Vagina (tissue), 2 donors: ENCODE data around the gene YARS1. TPM values are rescaled to one million over a fixed set of nuclear protein-coding genes. Genes with fewer than 3 reads are reported as not detected.

Experiments used
- DNase-seq, 2 donors: peaks; one replicate each; pipeline ENCODE4 v3.0.0-alpha.2; 2017; ENCODE audit errors: extremely low spot score in 2 of 2
- H3K27ac ChIP-seq: fragments of 200-600 bp; sonication (generic); one replicate; pipeline ENCODE4 v1.5.1; 2019
- H3K27me3 ChIP-seq: fragments of 200-600 bp; sonication (generic); one replicate; pipeline ENCODE4 v1.5.1; 2019
- H3K36me3 ChIP-seq, 2 donors: fragments of 200-600 bp; sonication (generic); one replicate each; pipeline ENCODE4 v1.5.1; 2017 to 2019
- H3K4me1 ChIP-seq: fragments of 200-600 bp; sonication (generic); one replicate; pipeline ENCODE4 v1.5.1; 2019
- H3K4me3 ChIP-seq, 2 donors: fragments of 200-600 bp; sonication (generic); 1 replicate in 1 of 2; 2 replicates in 1 of 2; pipeline ENCODE4 v1.5.1; 2016 to 2019
- H3K9me3 ChIP-seq: fragments of 200-600 bp; sonication (generic); one replicate; pipeline ENCODE4 v1.5.1; 2019
- POLR2A ChIP-seq, 2 donors: fragments of 450-650 bp; IDR thresholded peaks; one replicate each; pipeline ENCODE4 v1.6.1; 2017; ENCODE audit warnings: antibody characterized with exemption in 2 of 2, mild to moderate bottlenecking in 2 of 2, moderate library complexity in 2 of 2
- POLR2AphosphoS5 ChIP-seq, 2 donors: sonication (generic); formaldehyde crosslinking; IDR thresholded peaks; one replicate each; pipeline ENCODE4 v1.9.0; 2017; ENCODE audit warnings: antibody characterized with exemption in 2 of 2, mild to moderate bottlenecking in 2 of 2, low read depth in 1 of 2; ENCODE audit not compliant: insufficient read depth in 1 of 2
- intact Hi-C: fragments of 100-400 bp; cut with DNase I; formaldehyde crosslinking; loops from one replicate; pipeline ENCODE4 v1.15.1; 2023
- total RNA-seq: library from RNA; depleted of rRNA; stranded (reverse); fragments of >200 nt; gene quantifications from one replicate; pipeline ENCODE4 v1.2.3, GENCODE V29; 2016
- TF ChIP-seq, protein P1 (sequence below), 3 experiments: fragments of 450-650 bp in 2 of 3; fragments of 200-600 bp in 1 of 3; sonication (generic) in 1 of 3; IDR thresholded peaks; one replicate each; pipeline ENCODE4 v1.5.1; 2017 to 2019; ENCODE audit warnings: antibody characterized with exemption in 3 of 3, mild to moderate bottlenecking in 2 of 3, moderate library complexity in 2 of 3

Gene YARS1
- total RNA-seq, 1 donor from 2014 or later, result 41.3 TPM

DNA sequence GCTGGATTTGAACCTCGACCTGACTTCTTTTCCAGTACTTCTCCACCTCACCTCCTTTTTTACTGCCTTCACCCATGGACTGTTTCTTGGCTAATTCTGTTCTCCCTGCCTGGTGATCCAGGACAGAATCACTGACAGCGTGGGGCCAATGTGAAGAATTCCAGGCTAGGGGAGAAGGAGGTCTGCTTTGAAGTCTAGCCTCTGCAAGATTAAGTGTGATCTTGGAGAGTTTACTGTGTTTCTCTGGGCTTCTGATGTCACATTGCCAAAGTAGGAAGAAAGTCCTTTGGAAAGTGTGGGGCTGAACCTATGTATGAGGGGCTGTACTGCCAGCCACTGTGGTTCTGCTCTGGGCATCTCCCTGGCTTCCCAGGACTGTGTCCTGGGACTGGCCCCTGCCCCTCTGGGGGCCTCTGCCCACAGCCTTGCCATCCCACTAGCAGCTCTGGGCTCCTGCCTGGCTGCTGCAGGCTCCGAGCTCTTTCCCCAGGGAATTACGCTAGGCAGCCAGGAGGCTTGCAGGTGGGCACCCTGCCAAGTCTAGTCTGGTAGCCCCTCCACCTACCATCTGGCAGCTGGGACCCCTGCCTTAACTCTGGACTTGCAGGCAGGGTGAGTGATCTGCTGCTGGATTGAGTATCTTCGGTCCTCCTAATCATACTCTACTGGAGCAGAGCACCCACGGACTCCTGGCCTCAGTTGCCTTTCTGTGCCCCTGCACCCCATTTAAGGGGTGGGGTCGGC is 52.2 kb downstream of the YARS1 start:
- H3K4me3 ChIP-seq, result no peak overlapping the region
- H3K27me3 ChIP-seq, result no peaks in the 10 kb centered on the region
- H3K4me1 ChIP-seq, result peaks cover 71% of the 10 kb centered on the region
- DNase-seq, result no peak
- H3K9me3 ChIP-seq, result no peaks in the 10 kb centered on the region
- H3K36me3 ChIP-seq, result peaks cover 0 to 8% of the 10 kb centered on the region in 2 donors
- intact Hi-C loops, result no loop called here
- no peak for TF ChIP-seq POLR2A (IDR thresholded peaks at IDR 0.05)
- no peak for TF ChIP-seq POLR2AphosphoS5 (IDR thresholded peaks at IDR 0.05; ENCODE audit: insufficient read depth in 1 of 2, low read depth in 1 of 2)
- TF ChIP-seq, protein P1, sequence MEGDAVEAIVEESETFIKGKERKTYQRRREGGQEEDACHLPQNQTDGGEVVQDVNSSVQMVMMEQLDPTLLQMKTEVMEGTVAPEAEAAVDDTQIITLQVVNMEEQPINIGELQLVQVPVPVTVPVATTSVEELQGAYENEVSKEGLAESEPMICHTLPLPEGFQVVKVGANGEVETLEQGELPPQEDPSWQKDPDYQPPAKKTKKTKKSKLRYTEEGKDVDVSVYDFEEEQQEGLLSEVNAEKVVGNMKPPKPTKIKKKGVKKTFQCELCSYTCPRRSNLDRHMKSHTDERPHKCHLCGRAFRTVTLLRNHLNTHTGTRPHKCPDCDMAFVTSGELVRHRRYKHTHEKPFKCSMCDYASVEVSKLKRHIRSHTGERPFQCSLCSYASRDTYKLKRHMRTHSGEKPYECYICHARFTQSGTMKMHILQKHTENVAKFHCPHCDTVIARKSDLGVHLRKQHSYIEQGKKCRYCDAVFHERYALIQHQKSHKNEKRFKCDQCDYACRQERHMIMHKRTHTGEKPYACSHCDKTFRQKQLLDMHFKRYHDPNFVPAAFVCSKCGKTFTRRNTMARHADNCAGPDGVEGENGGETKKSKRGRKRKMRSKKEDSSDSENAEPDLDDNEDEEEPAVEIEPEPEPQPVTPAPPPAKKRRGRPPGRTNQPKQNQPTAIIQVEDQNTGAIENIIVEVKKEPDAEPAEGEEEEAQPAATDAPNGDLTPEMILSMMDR (IDR thresholded peaks at IDR 0.05), result no peak
- peak overlapping the region; percentile 48 for H3K27ac ChIP-seq

DNA sequence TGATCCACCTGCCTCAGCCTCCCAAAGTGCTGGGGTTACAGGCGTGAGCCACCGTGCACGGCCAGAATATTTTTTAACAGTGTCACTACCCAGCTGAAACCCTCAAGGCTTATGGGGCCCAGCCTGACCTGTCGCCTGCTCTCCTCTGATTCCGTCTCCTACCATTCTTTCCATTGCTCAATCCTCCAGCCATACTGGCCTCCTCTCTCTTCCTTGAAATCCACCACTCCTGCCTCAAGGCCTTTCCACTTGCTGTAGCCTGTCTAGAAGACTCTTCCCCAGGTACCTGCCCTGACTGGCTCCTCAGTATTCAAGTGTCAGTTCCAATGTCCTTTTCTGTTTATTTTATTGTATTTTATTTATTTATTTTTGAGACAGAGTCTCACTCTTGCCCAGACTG is 53.9 kb downstream of the YARS1 start:
- Histone ChIP-seq H3K4me1 (peaks cover 80% of the 10 kb centered on the region), H3K36me3 (no peaks in the 10 kb centered on the region), H3K4me3 (no peak overlapping the region), H3K27me3 (no peaks in the 10 kb centered on the region), H3K9me3 (no peaks in the 10 kb centered on the region), H3K27ac (no peak overlapping the region)
- intact Hi-C loops, result no loop called here
- TF ChIP-seq POLR2AphosphoS5 (IDR thresholded peaks at IDR 0.05; ENCODE audit: insufficient read depth in 1 of 2, low read depth in 1 of 2), result peak in 1 of 2 donors; percentile 29
- TF ChIP-seq, protein P1 (IDR thresholded peaks at IDR 0.05), result no peak
- DNase-seq, result no peak

DNA sequence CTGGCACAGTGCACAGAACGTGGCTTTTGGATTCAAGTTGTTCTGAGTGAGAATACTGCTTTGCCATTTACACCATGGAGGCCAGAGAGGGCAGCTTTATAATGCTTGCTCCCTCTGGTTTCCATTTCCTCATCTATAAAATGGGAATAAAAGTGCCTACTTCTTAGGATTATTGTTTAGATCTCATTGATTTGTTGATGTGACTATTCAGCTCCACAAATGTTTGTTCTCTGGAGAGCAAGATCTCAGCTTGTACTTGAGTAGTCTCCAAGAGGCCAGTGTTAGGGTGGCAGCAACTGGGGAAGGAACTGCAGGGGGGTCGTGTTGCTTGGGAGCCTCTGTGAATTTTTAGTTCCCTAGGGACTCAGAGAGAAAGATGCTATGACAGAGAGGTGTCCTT is 55.2 kb downstream of the YARS1 start:
- H3K4me1 ChIP-seq, result peaks cover 80% of the 10 kb centered on the region
- H3K36me3 ChIP-seq, result no peaks in the 10 kb centered on the region
- no peak overlapping the region for H3K27ac ChIP-seq
- DNase-seq, result no peak
- H3K9me3 ChIP-seq, result no peaks in the 10 kb centered on the region
- no peaks in the 10 kb centered on the region for H3K27me3 ChIP-seq
- no peak overlapping the region for H3K4me3 ChIP-seq
- no peak for TF ChIP-seq POLR2AphosphoS5 (IDR thresholded peaks at IDR 0.05; ENCODE audit: insufficient read depth in 1 of 2, low read depth in 1 of 2)
- TF ChIP-seq, protein P1 (IDR thresholded peaks at IDR 0.05), result no peak
- no peak for TF ChIP-seq POLR2A (IDR thresholded peaks at IDR 0.05)
- intact Hi-C loops, result no loop called here

DNA sequence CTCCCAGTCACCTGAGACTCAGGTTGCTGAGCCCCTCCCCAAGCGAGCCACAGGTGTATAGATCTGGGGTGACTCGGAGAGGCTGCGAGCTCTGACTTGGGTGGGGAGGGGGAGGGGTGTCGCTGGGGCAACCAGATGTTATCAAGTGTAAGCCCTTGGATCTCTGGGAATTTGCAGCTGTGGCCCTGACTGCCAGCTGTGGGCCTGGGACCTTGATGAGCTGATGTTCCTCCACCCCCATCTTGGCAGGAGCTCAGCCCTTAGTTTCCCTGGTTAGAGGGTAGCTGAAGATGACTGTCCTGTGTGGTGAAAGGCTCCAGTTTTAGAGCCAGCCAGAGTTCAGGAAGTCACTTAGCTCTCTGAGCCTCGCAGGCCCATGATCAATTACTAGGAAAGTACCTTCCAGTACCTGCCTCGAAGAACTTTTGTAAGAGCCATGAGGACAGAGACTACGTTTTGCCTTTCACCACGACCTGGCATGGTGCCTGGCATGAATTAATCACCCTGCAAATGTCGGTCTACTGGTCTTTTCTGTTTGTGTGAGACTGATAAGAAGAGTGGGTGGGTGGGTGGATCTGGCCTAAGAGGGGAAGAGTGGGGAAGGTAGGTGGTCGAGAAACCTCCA is 55.8 kb downstream of the YARS1 start:
- Histone ChIP-seq H3K27ac (peak overlapping the region; percentile 84), H3K36me3 (no peaks in the 10 kb centered on the region), H3K4me1 (peaks cover 79% of the 10 kb centered on the region), H3K9me3 (no peaks in the 10 kb centered on the region), H3K27me3 (no peaks in the 10 kb centered on the region), H3K4me3 (no peak overlapping the region)
- intact Hi-C loops, result no loop called here
- no peak for TF ChIP-seq POLR2AphosphoS5 (IDR thresholded peaks at IDR 0.05; ENCODE audit: insufficient read depth in 1 of 2, low read depth in 1 of 2)
- TF ChIP-seq, protein P1 (IDR thresholded peaks at IDR 0.05), result no peak
- TF ChIP-seq POLR2A (IDR thresholded peaks at IDR 0.05), result no peak
- DNase-seq, result no peak
